PC-3 (cell line): ENCODE results near the gene IGF2BP2. TPM values are rescaled to one million over a fixed set of nuclear protein-coding genes. Genes with fewer than 3 reads are reported as not detected.

Source experiments
- ATAC-seq: fragments of 200-7000 bp; cut with Tn5 transposase; 2 replicates; pipeline ENCODE4 v1.9.1; 2020; ENCODE audit warnings: mild to moderate bottlenecking, moderate library complexity
- BruUV-seq: library from RNA; stranded (reverse); fragments of 400-500 nt; replicated peaks from 2 replicates; lab custom pipeline; 2021; lab: Mats Ljungman, UMichigan
- CTCF ChIA-PET: fragments of 300-600 bp; sonication (Branson Sonifier 250); formaldehyde crosslinking; loops from one replicate; lab custom pipeline; 2022; ENCODE audit warnings: antibody characterized with exemption; lab: Charles Lee
- POLR2A ChIA-PET: fragments of 300-600 bp; sonication (Branson Sonifier 250); formaldehyde crosslinking; loops from one replicate; lab custom pipeline; 2022; ENCODE audit warnings: antibody characterized with exemption; ENCODE audit not compliant: unreplicated experiment; lab: Charles Lee
- DNase-seq: peaks from one replicate; pipeline ENCODE4 v3.0.0-alpha.2; 2015
- H2AFZ ChIP-seq: fragments of 300-600 bp; sonication (generic); 2 replicates; pipeline ENCODE4 v1.6.0; 2016; ENCODE audit warnings: antibody characterized with exemption, low read length
- H3F3A ChIP-seq: fragments of 300-600 bp; sonication (generic); one replicate; pipeline ENCODE4 v1.6.0; 2017; ENCODE audit warnings: antibody characterized with exemption, low read length, control low read depth, mild to moderate bottlenecking; ENCODE audit not compliant: unreplicated experiment
- H3K27ac ChIP-seq: fragments of 300-600 bp; sonication (generic); 2 replicates; pipeline ENCODE4 v1.5.1; 2016; ENCODE audit warnings: mild to moderate bottlenecking, low read length
- H3K27me3 ChIP-seq: fragments of 300-600 bp; sonication (generic); 2 replicates; pipeline ENCODE4 v1.6.1; 2016; ENCODE audit warnings: low read length, mixed read lengths
- H3K36me3 ChIP-seq: fragments of 300-600 bp; sonication (generic); 2 replicates; pipeline ENCODE4 v1.6.1; 2016; ENCODE audit warnings: low read depth, mixed run types, low read length, mixed read lengths
- H3K4me1 ChIP-seq: fragments of 300-600 bp; sonication (generic); 2 replicates; pipeline ENCODE4 v1.5.1; 2016; ENCODE audit warnings: low read length; ENCODE audit not compliant: insufficient read depth
- H3K4me2 ChIP-seq: fragments of 300-600 bp; sonication (generic); 2 replicates; pipeline ENCODE4 v1.6.0; 2016; ENCODE audit warnings: low read length
- H3K4me3 ChIP-seq: fragments of 300-600 bp; sonication (generic); 2 replicates; pipeline ENCODE4 v1.5.1; 2016; ENCODE audit warnings: mild to moderate bottlenecking, low read length, mixed read lengths
- H3K79me2 ChIP-seq: fragments of 300-600 bp; sonication (generic); 2 replicates; pipeline ENCODE4 v1.6.1; 2017; ENCODE audit warnings: low read length, mixed read lengths
- H3K9ac ChIP-seq: fragments of 300-600 bp; sonication (generic); 2 replicates; pipeline ENCODE4 v1.6.0; 2016; ENCODE audit warnings: mild to moderate bottlenecking, low read length
- H3K9me2 ChIP-seq: fragments of 300-600 bp; sonication (generic); replicated peaks from 2 replicates; pipeline ENCODE4 v1.6.1; 2016; ENCODE audit warnings: mixed run types, low read length, mixed read lengths
- H3K9me3 ChIP-seq: fragments of 300-600 bp; sonication (generic); 2 replicates; pipeline ENCODE4 v1.6.1; 2016; ENCODE audit warnings: low read length, mixed read lengths
- H4K20me1 ChIP-seq: fragments of 300-600 bp; sonication (generic); 2 replicates; pipeline ENCODE4 v1.6.1; 2016; ENCODE audit warnings: low read length, mixed read lengths
- EZH2 ChIP-seq: fragments of 300-600 bp; sonication (generic); IDR thresholded peaks from one replicate; pipeline ENCODE4 v1.6.1; 2017; ENCODE audit warnings: antibody characterized with exemption, mild to moderate bottlenecking, low read length; ENCODE audit not compliant: unreplicated experiment
- EZH2phosphoT487 ChIP-seq: fragments of 300-600 bp; sonication (generic); IDR thresholded peaks from 2 replicates; pipeline ENCODE4 v1.6.1; 2018; ENCODE audit warnings: mild to moderate bottlenecking, antibody characterized with exemption, low read length, borderline replicate concordance
- intact Hi-C: fragments of 100-400 bp; cut with micrococcal nuclease; formaldehyde crosslinking; loops from 2 replicates; pipeline ENCODE4 v1.9.0; 2023
- total RNA-seq: library from RNA; depleted of rRNA; stranded (reverse); fragments of >200 nt; gene quantifications from 2 replicates; pipeline ENCODE4 v1.2.3, GENCODE V29; 2014
- TF ChIP-seq, protein P1 (sequence below): fragments of 300-600 bp; sonication (generic); conservative IDR thresholded peaks from 2 replicates; pipeline ENCODE4 v1.5.1; 2017; ENCODE audit warnings: antibody characterized with exemption, low read depth, mild to moderate bottlenecking, low read length

The IGF2BP2 gene
- total RNA-seq, 1 experiment from 2014 or later = 81.2 TPM

DNA sequence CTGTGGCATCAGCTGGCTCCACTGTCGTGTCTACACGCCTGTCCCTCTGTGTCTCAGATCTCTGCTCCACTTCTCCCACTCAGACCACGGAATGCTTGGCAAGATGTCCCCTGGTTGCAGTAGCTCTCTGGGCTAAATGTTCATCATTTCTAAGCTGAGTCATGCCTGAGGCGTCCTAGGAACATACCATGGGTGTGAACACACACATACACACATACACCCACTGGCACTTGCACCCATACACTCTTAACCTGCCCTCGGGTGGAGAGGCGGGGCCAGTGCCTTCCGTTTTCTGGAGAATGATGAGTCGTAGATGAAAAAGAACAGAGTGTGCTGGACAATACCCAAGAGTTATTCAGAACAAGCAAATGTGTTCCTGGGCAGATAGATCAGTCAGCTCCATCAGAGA is 166.3 kb downstream of the IGF2BP2 start:
- H3F3A ChIP-seq = peaks cover 9% of the 10 kb centered on the region
- BruUV-seq = no TSS peak
- peaks cover 55% of the 10 kb centered on the region for H3K4me1 ChIP-seq
- H3K9ac ChIP-seq = no peak overlapping the region
- peak overlapping the region; percentile 64 for H3K27ac ChIP-seq
- POLR2A ChIA-PET = interaction anchor here (0.5 to 1.4 kb wide), 2 partner anchors 100 to 154 kb away, joined by 3 read pairs; no protein-coding TSS in a partner anchor
- no peaks in the 10 kb centered on the region for H3K9me2 ChIP-seq
- no peaks in the 10 kb centered on the region for H4K20me1 ChIP-seq
- ATAC-seq = peak; percentile 68
- CTCF ChIA-PET = interaction anchor here (0.6 to 1.1 kb wide), 4 partner anchors 18 to 175 kb away, joined by 3 to 7 read pairs (median 4); no protein-coding TSS in a partner anchor
- H3K4me3 ChIP-seq = no peak overlapping the region
- H3K4me2 ChIP-seq = peak overlapping the region; percentile 32
- H3K36me3 ChIP-seq = peaks cover 18% of the 10 kb centered on the region
- H3K9me3 ChIP-seq = no peaks in the 10 kb centered on the region
- peak; percentile 97 for DNase-seq
- no peaks in the 10 kb centered on the region for H3K79me2 ChIP-seq
- H3K27me3 ChIP-seq = no peaks in the 10 kb centered on the region
- no peak for TF ChIP-seq EZH2phosphoT487
- TF ChIP-seq, protein P1, sequence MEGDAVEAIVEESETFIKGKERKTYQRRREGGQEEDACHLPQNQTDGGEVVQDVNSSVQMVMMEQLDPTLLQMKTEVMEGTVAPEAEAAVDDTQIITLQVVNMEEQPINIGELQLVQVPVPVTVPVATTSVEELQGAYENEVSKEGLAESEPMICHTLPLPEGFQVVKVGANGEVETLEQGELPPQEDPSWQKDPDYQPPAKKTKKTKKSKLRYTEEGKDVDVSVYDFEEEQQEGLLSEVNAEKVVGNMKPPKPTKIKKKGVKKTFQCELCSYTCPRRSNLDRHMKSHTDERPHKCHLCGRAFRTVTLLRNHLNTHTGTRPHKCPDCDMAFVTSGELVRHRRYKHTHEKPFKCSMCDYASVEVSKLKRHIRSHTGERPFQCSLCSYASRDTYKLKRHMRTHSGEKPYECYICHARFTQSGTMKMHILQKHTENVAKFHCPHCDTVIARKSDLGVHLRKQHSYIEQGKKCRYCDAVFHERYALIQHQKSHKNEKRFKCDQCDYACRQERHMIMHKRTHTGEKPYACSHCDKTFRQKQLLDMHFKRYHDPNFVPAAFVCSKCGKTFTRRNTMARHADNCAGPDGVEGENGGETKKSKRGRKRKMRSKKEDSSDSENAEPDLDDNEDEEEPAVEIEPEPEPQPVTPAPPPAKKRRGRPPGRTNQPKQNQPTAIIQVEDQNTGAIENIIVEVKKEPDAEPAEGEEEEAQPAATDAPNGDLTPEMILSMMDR = no peak
- TF ChIP-seq EZH2 = no peak
- intact Hi-C loops = loop anchor here (1.0 kb wide), 1 partner anchor 71 kb away; no protein-coding TSS in a partner anchor
- no peak overlapping the region for H2AFZ ChIP-seq

DNA sequence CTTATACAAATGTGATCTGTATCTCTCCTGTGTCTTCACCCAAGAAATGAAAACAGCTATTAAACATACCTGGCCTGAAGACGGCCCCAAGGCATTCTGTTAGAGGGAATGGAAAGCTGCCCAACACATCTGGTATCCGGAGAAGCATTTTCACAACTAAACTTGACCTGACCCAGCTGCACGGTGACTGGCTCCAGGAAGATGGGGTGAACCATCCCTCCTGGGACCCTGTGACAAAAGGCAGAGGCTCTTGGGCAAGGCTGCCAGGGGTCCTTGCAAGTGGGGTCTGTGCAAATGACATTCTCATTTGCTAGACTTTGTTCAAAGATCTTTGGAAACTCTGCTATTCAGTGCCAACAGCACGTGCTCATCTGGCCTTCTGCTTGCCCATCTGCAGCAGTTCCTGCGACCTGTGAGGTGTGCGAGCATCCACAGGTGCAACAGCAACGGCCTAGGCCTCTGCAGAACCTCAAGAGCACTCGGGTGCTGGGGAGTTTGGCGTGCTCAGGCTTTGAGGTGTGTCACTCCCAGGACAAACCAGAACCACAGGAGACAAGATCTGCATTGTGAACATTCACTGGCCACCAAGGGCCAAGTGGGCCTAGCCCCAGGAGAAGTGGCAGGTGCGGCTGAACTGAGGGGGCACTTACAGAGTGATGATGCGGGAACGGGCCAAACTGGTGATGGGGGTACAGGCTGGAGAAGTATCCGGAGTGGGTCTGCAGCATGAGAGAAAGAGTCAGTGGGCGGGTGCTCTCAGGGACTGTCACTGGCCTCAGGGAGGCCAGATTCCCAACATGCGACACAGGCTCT is 166.9 kb downstream of the IGF2BP2 start:
- no peaks in the 10 kb centered on the region for H4K20me1 ChIP-seq
- H3K27ac ChIP-seq = peak overlapping the region; percentile 64
- peaks cover 55% of the 10 kb centered on the region for H3K4me1 ChIP-seq
- H3K9me2 ChIP-seq = no peaks in the 10 kb centered on the region
- no peak overlapping the region for H2AFZ ChIP-seq
- H3K9me3 ChIP-seq = no peaks in the 10 kb centered on the region
- H3K9ac ChIP-seq = no peak overlapping the region
- H3K4me2 ChIP-seq = peak overlapping the region; percentile 32
- TF ChIP-seq, protein P1 = no peak
- TF ChIP-seq EZH2phosphoT487 (no peak), EZH2 (no peak)
- H3K79me2 ChIP-seq = no peaks in the 10 kb centered on the region
- ChIA-PET CTCF (interaction anchor here (0.6 to 1.1 kb wide), 2 partner anchors 111 to 176 kb away, joined by 3 to 7 read pairs; no protein-coding TSS in a partner anchor), POLR2A (interaction anchor here (0.5 to 1.4 kb wide), 3 partner anchors 28 to 153 kb away, joined by 3 read pairs; no protein-coding TSS in a partner anchor)
- H3K27me3 ChIP-seq = no peaks in the 10 kb centered on the region
- TSS peak; percentile 13 for BruUV-seq
- ATAC-seq (no peak), DNase-seq (no peak)
- H3K4me3 ChIP-seq = no peak overlapping the region
- intact Hi-C loops = loop anchor here (1.0 kb wide), 1 partner anchor 71 kb away; no protein-coding TSS in a partner anchor
- H3K36me3 ChIP-seq = peaks cover 18% of the 10 kb centered on the region
- H3F3A ChIP-seq = peaks cover 9% of the 10 kb centered on the region
